Left ventricle myocardium inferior (tissue), 1 donor: ENCODE measurements around the gene BCL2L14. TPM values are rescaled to one million over a fixed set of nuclear protein-coding genes. Genes with fewer than 3 reads are reported as not detected.
A peak's percentile ranks its signal among the peaks of the same experiment; 100 is the strongest.

Source experiments
- DNase-seq: peaks from one replicate; pipeline ENCODE4 v3.0.0-alpha.2; 2020
- H3K27ac ChIP-seq: fragments of 200-600 bp; replicated peaks from 2 replicates; pipeline ENCODE4 v1.8.0; 2021
- H3K27me3 ChIP-seq: fragments of 200-600 bp; 2 replicates; pipeline ENCODE4 v1.8.0; 2021; ENCODE audit warnings: low read depth
- H3K36me3 ChIP-seq: fragments of 200-600 bp; 2 replicates; pipeline ENCODE4 v1.8.0; 2021
- H3K4me1 ChIP-seq: fragments of 200-600 bp; 2 replicates; pipeline ENCODE4 v1.8.0; 2021
- H3K4me3 ChIP-seq: fragments of 200-600 bp; 2 replicates; pipeline ENCODE4 v1.8.0; 2021; ENCODE audit warnings: mild to moderate bottlenecking, moderate library complexity
- H3K9me3 ChIP-seq: fragments of 200-600 bp; replicated peaks from 2 replicates; pipeline ENCODE4 v1.8.0; 2021
- intact Hi-C: fragments of 100-400 bp; cut with micrococcal nuclease; formaldehyde crosslinking; loops from one replicate; pipeline ENCODE4 v1.11.0; 2022
- total RNA-seq: library from RNA; stranded (reverse); fragmentation: NEBNext Ultra II Directional; extraction: Animal tissue kit (Norgen Biotek cat#: 25700); gene quantifications from one replicate; pipeline ENCODE4 v1.2.1, GENCODE V29; 2021
- TF ChIP-seq, protein P1 (sequence below): fragments of 200-600 bp; IDR thresholded peaks from 2 replicates; pipeline ENCODE4 v1.8.0; 2021; ENCODE audit warnings: antibody characterized with exemption, mild to moderate bottlenecking, borderline replicate concordance
- donor health status: DM: no; HTN: yes; CAD: no; lungs with severe emphysema.

Gene BCL2L14
- total RNA-seq, 1 donor from 2014 or later: not detected

DNA sequence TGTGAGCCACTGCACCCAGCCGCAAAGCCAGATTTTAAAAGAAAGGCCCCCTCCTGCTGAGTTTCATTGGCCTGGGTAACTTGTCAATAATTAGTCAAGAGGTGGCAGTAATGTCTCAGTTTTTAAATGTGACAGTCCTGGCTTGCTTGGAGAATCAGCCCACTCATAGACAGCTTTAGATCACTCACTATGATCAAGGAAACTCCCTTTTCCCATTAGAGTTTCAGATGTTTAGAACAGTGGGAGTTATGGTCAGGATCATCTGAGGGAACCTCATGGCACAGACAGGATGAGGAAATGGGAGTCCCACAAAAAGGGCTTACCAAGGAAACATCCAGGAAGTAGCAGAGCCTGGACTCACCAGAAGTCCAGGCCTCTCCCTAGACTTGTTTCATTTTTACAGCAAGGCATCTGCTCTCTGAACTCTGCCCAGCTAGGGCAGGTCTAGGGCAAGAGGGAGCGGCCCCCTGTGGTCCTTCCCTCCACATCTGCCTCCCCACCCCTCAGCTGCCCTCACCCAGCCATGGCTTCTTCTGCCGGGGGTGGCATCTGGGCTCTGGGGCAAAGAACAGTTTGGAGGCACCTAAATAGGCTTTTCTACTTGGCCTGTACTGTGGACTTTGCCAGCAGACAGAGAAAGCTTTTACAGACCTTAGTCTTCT lies 11.2 kb downstream of the BCL2L14 start:
- peaks cover 7% of the 10 kb centered on the region for H3K4me1 ChIP-seq
- H3K27me3 ChIP-seq: no peaks in the 10 kb centered on the region
- peak overlapping the region; percentile 56 for H3K27ac ChIP-seq
- no peak for DNase-seq
- TF ChIP-seq, protein P1, sequence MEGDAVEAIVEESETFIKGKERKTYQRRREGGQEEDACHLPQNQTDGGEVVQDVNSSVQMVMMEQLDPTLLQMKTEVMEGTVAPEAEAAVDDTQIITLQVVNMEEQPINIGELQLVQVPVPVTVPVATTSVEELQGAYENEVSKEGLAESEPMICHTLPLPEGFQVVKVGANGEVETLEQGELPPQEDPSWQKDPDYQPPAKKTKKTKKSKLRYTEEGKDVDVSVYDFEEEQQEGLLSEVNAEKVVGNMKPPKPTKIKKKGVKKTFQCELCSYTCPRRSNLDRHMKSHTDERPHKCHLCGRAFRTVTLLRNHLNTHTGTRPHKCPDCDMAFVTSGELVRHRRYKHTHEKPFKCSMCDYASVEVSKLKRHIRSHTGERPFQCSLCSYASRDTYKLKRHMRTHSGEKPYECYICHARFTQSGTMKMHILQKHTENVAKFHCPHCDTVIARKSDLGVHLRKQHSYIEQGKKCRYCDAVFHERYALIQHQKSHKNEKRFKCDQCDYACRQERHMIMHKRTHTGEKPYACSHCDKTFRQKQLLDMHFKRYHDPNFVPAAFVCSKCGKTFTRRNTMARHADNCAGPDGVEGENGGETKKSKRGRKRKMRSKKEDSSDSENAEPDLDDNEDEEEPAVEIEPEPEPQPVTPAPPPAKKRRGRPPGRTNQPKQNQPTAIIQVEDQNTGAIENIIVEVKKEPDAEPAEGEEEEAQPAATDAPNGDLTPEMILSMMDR: peak; percentile 59
- no peaks in the 10 kb centered on the region for H3K9me3 ChIP-seq
- no peaks in the 10 kb centered on the region for H3K36me3 ChIP-seq
- H3K4me3 ChIP-seq: no peak overlapping the region
- intact Hi-C loops: loop anchor here (5.0 kb wide), 1 partner anchor 245 kb away; no protein-coding TSS in a partner anchor

DNA sequence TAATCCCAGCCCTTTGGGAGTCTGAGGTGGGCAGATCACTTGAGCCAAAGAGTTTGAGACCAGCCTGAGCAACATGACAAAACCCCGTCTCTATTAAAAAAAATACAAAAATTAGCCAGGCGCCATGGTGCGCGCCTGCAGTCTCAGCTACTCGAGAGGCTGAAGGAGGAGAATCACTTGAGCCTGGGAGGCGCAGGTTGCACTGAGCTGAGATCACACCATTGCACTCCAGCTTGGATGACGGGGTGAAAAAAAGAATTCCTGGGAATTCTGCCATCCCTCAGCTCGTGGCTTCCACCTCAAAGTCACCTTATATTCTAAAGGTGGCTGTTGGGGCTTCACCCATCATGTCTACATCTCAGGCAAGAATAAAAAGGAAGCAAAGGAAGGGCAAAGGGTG lies 12.9 kb downstream of the BCL2L14 start:
- no peak for DNase-seq
- Histone ChIP-seq H3K4me3 (no peak overlapping the region), H3K4me1 (peaks cover 7% of the 10 kb centered on the region), H3K9me3 (no peaks in the 10 kb centered on the region), H3K27ac (no peak overlapping the region), H3K27me3 (no peaks in the 10 kb centered on the region), H3K36me3 (no peaks in the 10 kb centered on the region)
- intact Hi-C loops: loop anchor here (5.0 kb wide), 1 partner anchor 244 kb away; no protein-coding TSS in a partner anchor
- TF ChIP-seq, protein P1: no peak

DNA sequence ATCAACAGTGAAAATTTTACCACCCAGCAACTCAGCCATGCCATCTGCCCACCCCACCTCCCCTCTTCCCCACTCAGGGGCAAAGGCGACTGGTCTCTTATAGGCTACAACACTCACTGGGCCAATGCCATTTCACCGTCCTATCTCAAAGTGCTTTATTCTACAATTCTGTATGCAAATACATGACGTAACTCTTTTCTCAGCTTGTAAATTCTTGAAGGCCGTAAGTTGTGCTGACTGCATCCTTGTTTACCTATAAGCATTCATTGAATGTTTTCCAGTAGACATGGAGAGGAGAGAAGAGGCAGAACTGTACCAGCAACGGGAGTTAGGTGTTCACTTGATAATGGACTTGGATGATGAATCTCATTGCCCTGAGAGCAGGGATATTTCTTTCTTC lies 15.6 kb downstream of the BCL2L14 start:
- no peaks in the 10 kb centered on the region for H3K36me3 ChIP-seq
- H3K9me3 ChIP-seq: no peaks in the 10 kb centered on the region
- peaks cover 3% of the 10 kb centered on the region for H3K4me1 ChIP-seq
- TF ChIP-seq, protein P1: no peak
- intact Hi-C loops: no loop called here
- no peak overlapping the region for H3K4me3 ChIP-seq
- no peaks in the 10 kb centered on the region for H3K27me3 ChIP-seq
- no peak overlapping the region for H3K27ac ChIP-seq
- no peak for DNase-seq

DNA sequence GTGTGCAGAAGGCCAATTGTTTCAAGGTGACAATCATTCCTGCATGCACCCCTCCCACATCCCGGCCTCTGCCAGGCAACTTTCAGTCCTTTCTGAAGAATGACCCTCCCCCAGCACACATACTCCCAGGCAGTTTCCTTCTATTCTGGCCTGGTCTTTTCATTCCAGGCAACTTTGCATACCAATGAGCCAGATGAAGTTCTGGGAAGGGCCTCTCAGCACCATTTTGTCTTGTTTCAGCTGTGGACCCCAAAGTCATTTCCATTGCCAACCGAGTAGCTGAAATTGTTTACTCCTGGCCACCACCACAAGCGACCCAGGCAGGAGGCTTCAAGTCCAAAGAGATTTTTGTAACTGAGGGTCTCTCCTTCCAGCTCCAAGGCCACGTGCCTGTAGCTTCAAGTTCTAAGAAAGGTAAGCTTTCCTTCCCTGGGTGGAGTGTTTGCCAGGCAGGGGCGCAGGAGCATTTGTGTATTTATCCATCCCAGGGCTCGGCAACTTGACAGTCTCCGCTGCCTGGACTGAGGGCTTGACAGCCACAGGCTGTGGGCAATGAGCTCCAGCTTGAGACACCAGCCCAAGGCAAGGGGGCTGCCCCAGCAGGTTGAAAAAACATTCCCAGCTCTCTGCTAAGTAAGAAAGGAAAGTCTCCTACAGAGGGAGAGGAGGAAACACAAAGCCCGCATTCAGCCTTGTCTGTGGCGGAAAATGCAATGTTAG lies 16.4 kb downstream of the BCL2L14 start:
- no peak overlapping the region for H3K4me3 ChIP-seq
- H3K9me3 ChIP-seq: no peaks in the 10 kb centered on the region
- no peaks in the 10 kb centered on the region for H3K36me3 ChIP-seq
- peaks cover under 1% of the 10 kb centered on the region for H3K4me1 ChIP-seq
- peaks cover 7% of the 10 kb centered on the region for H3K27me3 ChIP-seq
- no peak for DNase-seq
- intact Hi-C loops: no loop called here
- TF ChIP-seq, protein P1: no peak
- H3K27ac ChIP-seq: no peak overlapping the region

DNA sequence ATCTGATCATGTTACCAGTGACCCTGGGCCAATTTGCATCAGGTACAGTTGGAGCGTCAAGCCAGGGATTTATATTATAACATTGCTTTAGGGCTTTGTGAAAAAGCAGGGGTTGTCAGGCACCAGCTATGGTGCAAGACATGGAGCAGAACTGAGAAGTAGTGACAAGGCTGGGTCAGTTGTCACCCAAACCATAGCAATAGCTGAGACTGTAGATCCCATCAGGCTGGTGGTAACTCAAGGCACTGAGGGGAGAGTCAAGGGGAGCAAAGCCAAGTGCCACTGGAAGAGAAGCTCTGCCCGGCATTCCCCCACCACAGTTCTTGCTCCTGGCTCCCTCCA lies 16.9 kb downstream of the BCL2L14 start:
- TF ChIP-seq, protein P1: no peak
- peaks cover 4% of the 10 kb centered on the region for H3K4me1 ChIP-seq
- intact Hi-C loops: no loop called here

More for the DNA sequence above, 16.9 kb downstream of the BCL2L14 start:
- DNase-seq: no peak
- no peaks in the 10 kb centered on the region for H3K36me3 ChIP-seq
- no peaks in the 10 kb centered on the region for H3K9me3 ChIP-seq
- H3K27me3 ChIP-seq: peaks cover 9% of the 10 kb centered on the region
- H3K27ac ChIP-seq: no peak overlapping the region
- no peak overlapping the region for H3K4me3 ChIP-seq
